ENCODE data around the gene ANXA2.

ANXA2 gene

DNA sequence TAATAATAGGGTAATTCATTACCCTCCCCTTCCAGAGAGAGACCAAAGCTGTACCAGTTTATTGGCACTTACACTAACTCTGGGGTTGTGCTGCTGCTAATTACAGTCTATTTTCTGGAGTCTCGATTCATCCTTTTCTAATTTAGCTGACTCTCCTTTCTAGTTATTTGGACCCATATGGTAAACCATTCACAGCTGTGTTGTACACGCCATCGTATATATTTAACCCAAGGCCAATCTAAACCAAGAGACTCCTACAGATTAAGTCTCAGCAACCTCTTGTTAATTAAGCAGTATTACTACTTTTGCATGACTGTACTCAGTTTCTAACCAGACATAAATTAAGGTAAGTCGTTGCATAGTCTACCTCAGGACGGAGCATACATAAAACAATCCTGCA lies 22.5 kb downstream of the ANXA2 start:
- Histone ChIP-seq H3K27ac (ENCODE audit: insufficient read depth in 1 of 2, low read depth in 1 of 2, low read length in 2 of 2, poor library complexity in 1 of 2, severe bottlenecking in 2 of 2) (no peak overlapping the region), H3K4me3 (ENCODE audit: control insufficient read depth in 1 of 7, extremely low read depth in 1 of 7, insufficient read depth in 4 of 7, low read depth in 2 of 7, low read length in 6 of 7) (no peak overlapping the region), H3K9me3 (ENCODE audit: control extremely low read depth in 1 of 5, control insufficient read depth in 4 of 5, insufficient read depth in 2 of 5, low read depth in 1 of 5, low read length in 4 of 5) (no peaks in the 10 kb centered on the region), H3K36me3 (ENCODE audit: control insufficient read depth in 4 of 4, insufficient read depth in 4 of 4, low read length in 3 of 4) (peaks cover 0 to 3% (median 0%) of the 10 kb centered on the region in 4 experiments), H3K4me1 (ENCODE audit: control extremely low read depth in 1 of 4, control insufficient read depth in 4 of 4, insufficient read depth in 4 of 4, low read length in 3 of 4) (peaks cover 0 to 18% (median 0%) of the 10 kb centered on the region in 4 experiments), H3K27me3 (replicated peaks in 2 of 5; ENCODE audit: control insufficient read depth in 4 of 5, insufficient read depth in 5 of 5, low read length in 4 of 5) (no peaks in the 10 kb centered on the region)
- WGBS (ENCODE audit: insufficient coverage) = 96% methylated on average over 3 of the region's 5 CpGs
- POLR2A ChIA-PET = no interaction called here
- DNase-seq = no peak
- CTCF ChIA-PET = interaction anchor here (0.7 to 1.1 kb wide), 3 partner anchors 140 to 146 kb away, joined by 3 to 4 read pairs (median 3); no protein-coding TSS in a partner anchor

DNA sequence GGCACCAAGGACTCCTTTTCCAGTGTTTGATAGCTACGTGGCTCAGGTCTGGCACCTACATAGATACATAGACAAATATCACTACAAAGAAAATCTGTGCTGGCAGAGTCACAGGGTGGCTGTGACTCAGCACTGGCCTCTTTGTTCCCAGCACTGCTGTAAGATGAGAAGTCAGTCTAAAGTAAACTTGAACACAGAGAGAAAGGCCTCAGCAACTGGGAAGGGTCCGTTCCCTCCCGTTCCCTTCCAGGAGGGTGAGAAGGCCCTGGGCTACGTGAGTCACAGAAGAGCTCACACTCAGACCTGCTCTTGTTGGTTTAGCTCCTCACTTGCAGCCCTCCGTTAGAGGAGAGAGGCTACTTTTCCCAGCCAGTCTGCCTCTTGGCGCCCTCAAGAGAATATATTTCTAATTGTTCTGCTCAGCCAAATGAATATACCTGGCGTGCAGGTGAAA lies 23.1 kb downstream of the ANXA2 start:
- peaks cover 0 to 24% (median 0%) of the 10 kb centered on the region in 4 experiments for H3K4me1 ChIP-seq (ENCODE audit: control extremely low read depth in 1 of 4, control insufficient read depth in 4 of 4, insufficient read depth in 4 of 4, low read length in 3 of 4)
- H3K4me3 ChIP-seq (ENCODE audit: control insufficient read depth in 1 of 7, extremely low read depth in 1 of 7, insufficient read depth in 4 of 7, low read depth in 2 of 7, low read length in 6 of 7) = no peak overlapping the region
- no peaks in the 10 kb centered on the region for H3K36me3 ChIP-seq (ENCODE audit: control insufficient read depth in 4 of 4, insufficient read depth in 4 of 4, low read length in 3 of 4)
- no peaks in the 10 kb centered on the region for H3K9me3 ChIP-seq (ENCODE audit: control extremely low read depth in 1 of 5, control insufficient read depth in 4 of 5, insufficient read depth in 2 of 5, low read depth in 1 of 5, low read length in 4 of 5)
- ChIA-PET CTCF (interaction anchor here (0.7 to 1.1 kb wide), 3 partner anchors 141 to 146 kb away, joined by 3 to 4 read pairs (median 3); no protein-coding TSS in a partner anchor), POLR2A (no interaction called here)
- no peaks in the 10 kb centered on the region for H3K27me3 ChIP-seq (replicated peaks in 2 of 5; ENCODE audit: control insufficient read depth in 4 of 5, insufficient read depth in 5 of 5, low read length in 4 of 5)
- WGBS (ENCODE audit: insufficient coverage) = 96% methylated on average over 3 of the region's 7 CpGs
- DNase-seq = no peak
- H3K27ac ChIP-seq (ENCODE audit: insufficient read depth in 1 of 2, low read depth in 1 of 2, low read length in 2 of 2, poor library complexity in 1 of 2, severe bottlenecking in 2 of 2) = no peak overlapping the region

- no peak for DNase-seq
- Histone ChIP-seq H3K36me3 (ENCODE audit: control insufficient read depth in 4 of 4, insufficient read depth in 4 of 4, low read length in 3 of 4) (no peaks in the 10 kb centered on the region), H3K9me3 (ENCODE audit: control extremely low read depth in 1 of 5, control insufficient read depth in 4 of 5, insufficient read depth in 2 of 5, low read depth in 1 of 5, low read length in 4 of 5) (no peaks in the 10 kb centered on the region), H3K4me3 (ENCODE audit: control insufficient read depth in 1 of 7, extremely low read depth in 1 of 7, insufficient read depth in 4 of 7, low read depth in 2 of 7, low read length in 6 of 7) (no peak overlapping the region), H3K27me3 (replicated peaks in 2 of 5; ENCODE audit: control insufficient read depth in 4 of 5, insufficient read depth in 5 of 5, low read length in 4 of 5) (no peaks in the 10 kb centered on the region), H3K4me1 (ENCODE audit: control extremely low read depth in 1 of 4, control insufficient read depth in 4 of 4, insufficient read depth in 4 of 4, low read length in 3 of 4) (peaks cover 0 to 24% (median 0%) of the 10 kb centered on the region in 4 experiments), H3K27ac (ENCODE audit: insufficient read depth in 1 of 2, low read depth in 1 of 2, low read length in 2 of 2, poor library complexity in 1 of 2, severe bottlenecking in 2 of 2) (no peak overlapping the region)
- ChIA-PET CTCF (interaction anchor here (1.1 kb wide), 1 partner anchor 144 kb away, joined by 3 read pairs; no protein-coding TSS in a partner anchor), POLR2A (no interaction called here)
- 100% methylated on average over 4 of the region's 4 CpGs for WGBS (ENCODE audit: insufficient coverage)
These were observed 23.6 kb downstream of the ANXA2 start for GRCh38 chr15:60374209-60374608.

GRCh38 chr15:60373745-60374144 lies 24.0 kb downstream of the ANXA2 start:
- ChIA-PET POLR2A (no interaction called here), CTCF (no interaction called here)
- no peaks in the 10 kb centered on the region for H3K27me3 ChIP-seq (replicated peaks in 2 of 5; ENCODE audit: control insufficient read depth in 4 of 5, insufficient read depth in 5 of 5, low read length in 4 of 5)
- peaks cover 0 to 24% (median 0%) of the 10 kb centered on the region in 4 experiments for H3K4me1 ChIP-seq (ENCODE audit: control extremely low read depth in 1 of 4, control insufficient read depth in 4 of 4, insufficient read depth in 4 of 4, low read length in 3 of 4)
- WGBS (ENCODE audit: insufficient coverage) = 90% methylated on average over 1 of the region's 2 CpGs
- H3K9me3 ChIP-seq (ENCODE audit: control extremely low read depth in 1 of 5, control insufficient read depth in 4 of 5, insufficient read depth in 2 of 5, low read depth in 1 of 5, low read length in 4 of 5) = no peaks in the 10 kb centered on the region
- no peak overlapping the region for H3K4me3 ChIP-seq (ENCODE audit: control insufficient read depth in 1 of 7, extremely low read depth in 1 of 7, insufficient read depth in 4 of 7, low read depth in 2 of 7, low read length in 6 of 7)
- no peak for DNase-seq
- no peak overlapping the region for H3K27ac ChIP-seq (ENCODE audit: insufficient read depth in 1 of 2, low read depth in 1 of 2, low read length in 2 of 2, poor library complexity in 1 of 2, severe bottlenecking in 2 of 2)
- H3K36me3 ChIP-seq (ENCODE audit: control insufficient read depth in 4 of 4, insufficient read depth in 4 of 4, low read length in 3 of 4) = no peaks in the 10 kb centered on the region

DNA sequence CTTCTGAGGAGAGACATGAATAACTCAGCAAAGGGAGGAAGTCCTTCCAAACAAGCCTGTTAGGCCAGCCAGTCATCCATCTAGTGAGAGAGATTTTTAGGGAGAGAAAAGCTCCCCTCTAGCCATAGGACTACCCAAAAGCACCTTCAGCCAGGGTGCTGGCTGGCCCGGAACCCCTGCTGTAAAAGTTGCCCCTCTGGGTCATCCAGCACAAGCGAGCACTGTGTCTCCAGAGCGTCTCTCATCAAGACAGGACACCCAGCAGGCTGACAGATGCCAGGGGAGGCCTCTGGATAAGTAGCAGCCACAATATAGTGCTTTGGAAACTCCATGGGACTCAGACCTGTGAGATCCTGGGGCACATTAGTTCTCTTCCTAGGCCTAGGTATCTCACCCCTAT lies 24.5 kb downstream of the ANXA2 start:
- 100% methylated on average over 3 of the region's 3 CpGs for WGBS (ENCODE audit: insufficient coverage)
- H3K27me3 ChIP-seq (replicated peaks in 2 of 5; ENCODE audit: control insufficient read depth in 4 of 5, insufficient read depth in 5 of 5, low read length in 4 of 5) = no peaks in the 10 kb centered on the region
- no peak for DNase-seq
- H3K27ac ChIP-seq (ENCODE audit: insufficient read depth in 1 of 2, low read depth in 1 of 2, low read length in 2 of 2, poor library complexity in 1 of 2, severe bottlenecking in 2 of 2) = no peak overlapping the region
- no peak overlapping the region for H3K4me3 ChIP-seq (ENCODE audit: control insufficient read depth in 1 of 7, extremely low read depth in 1 of 7, insufficient read depth in 4 of 7, low read depth in 2 of 7, low read length in 6 of 7)
- no peaks in the 10 kb centered on the region for H3K9me3 ChIP-seq (ENCODE audit: control extremely low read depth in 1 of 5, control insufficient read depth in 4 of 5, insufficient read depth in 2 of 5, low read depth in 1 of 5, low read length in 4 of 5)
- H3K4me1 ChIP-seq (ENCODE audit: control extremely low read depth in 1 of 4, control insufficient read depth in 4 of 4, insufficient read depth in 4 of 4, low read length in 3 of 4) = peaks cover 0 to 24% (median 0%) of the 10 kb centered on the region in 4 experiments
- no peaks in the 10 kb centered on the region for H3K36me3 ChIP-seq (ENCODE audit: control insufficient read depth in 4 of 4, insufficient read depth in 4 of 4, low read length in 3 of 4)
- CTCF ChIA-PET = interaction anchor here (0.9 kb wide), 1 partner anchor 13 kb away, joined by 3 read pairs; no protein-coding TSS in a partner anchor
- POLR2A ChIA-PET = interaction anchor here (0.6 kb wide), 1 partner anchor 69 kb away, joined by 4 read pairs; no protein-coding TSS in a partner anchor

DNA sequence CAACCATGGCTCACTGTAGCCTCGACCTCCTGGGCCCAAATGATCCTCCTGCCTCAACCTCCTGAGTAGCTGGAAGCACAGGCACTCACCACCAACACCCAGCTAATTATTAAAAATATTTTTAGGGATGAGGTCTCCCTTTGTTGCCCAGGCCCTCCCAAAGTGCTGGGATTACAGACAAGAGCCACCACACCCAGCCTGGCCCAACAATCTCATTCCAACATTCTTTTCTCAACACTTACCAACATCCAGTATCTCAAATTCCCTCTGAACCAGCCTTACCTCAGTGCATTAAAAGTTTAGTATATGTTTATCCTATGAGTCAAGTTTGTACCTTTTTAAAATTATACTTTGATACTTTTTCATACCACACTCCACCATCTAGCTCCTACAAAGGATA lies 25.0 kb downstream of the ANXA2 start:
- H3K9me3 ChIP-seq (ENCODE audit: control extremely low read depth in 1 of 5, control insufficient read depth in 4 of 5, insufficient read depth in 2 of 5, low read depth in 1 of 5, low read length in 4 of 5) = no peaks in the 10 kb centered on the region
- H3K36me3 ChIP-seq (ENCODE audit: control insufficient read depth in 4 of 4, insufficient read depth in 4 of 4, low read length in 3 of 4) = no peaks in the 10 kb centered on the region
- peaks cover 0 to 24% (median 0%) of the 10 kb centered on the region in 4 experiments for H3K4me1 ChIP-seq (ENCODE audit: control extremely low read depth in 1 of 4, control insufficient read depth in 4 of 4, insufficient read depth in 4 of 4, low read length in 3 of 4)
- H3K4me3 ChIP-seq (ENCODE audit: control insufficient read depth in 1 of 7, extremely low read depth in 1 of 7, insufficient read depth in 4 of 7, low read depth in 2 of 7, low read length in 6 of 7) = no peak overlapping the region
- ChIA-PET CTCF (interaction anchor here (0.9 kb wide), 1 partner anchor 12 kb away, joined by 3 read pairs; no protein-coding TSS in a partner anchor), POLR2A (interaction anchor here (0.6 kb wide), 1 partner anchor 69 kb away, joined by 4 read pairs; no protein-coding TSS in a partner anchor)
- DNase-seq = no peak
- no CpG with 5 or more reads among the region's 1 CpG for WGBS (ENCODE audit: insufficient coverage)
- H3K27ac ChIP-seq (ENCODE audit: insufficient read depth in 1 of 2, low read depth in 1 of 2, low read length in 2 of 2, poor library complexity in 1 of 2, severe bottlenecking in 2 of 2) = no peak overlapping the region
- H3K27me3 ChIP-seq (replicated peaks in 2 of 5; ENCODE audit: control insufficient read depth in 4 of 5, insufficient read depth in 5 of 5, low read length in 4 of 5) = no peaks in the 10 kb centered on the region

DNA sequence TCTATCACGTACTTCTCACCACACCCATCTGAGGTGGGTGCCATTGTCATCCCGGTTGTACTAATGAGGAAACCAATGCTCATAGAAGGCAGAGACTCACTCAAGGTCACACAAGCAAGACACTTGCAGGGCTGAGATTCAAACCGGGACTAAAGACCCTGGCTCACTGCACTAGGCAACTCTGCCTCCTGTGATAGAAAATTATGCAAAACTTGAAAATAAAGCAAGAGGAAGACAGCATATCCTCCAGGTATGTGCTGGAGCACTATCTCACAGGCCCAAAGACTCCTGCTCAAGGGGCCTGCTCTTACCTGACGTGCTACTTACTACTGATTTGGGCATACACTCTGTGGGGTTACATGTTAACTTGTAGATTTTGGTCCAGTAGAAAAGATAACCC lies 25.6 kb downstream of the ANXA2 start:
- Histone ChIP-seq H3K36me3 (ENCODE audit: control insufficient read depth in 4 of 4, insufficient read depth in 4 of 4, low read length in 3 of 4) (no peaks in the 10 kb centered on the region), H3K9me3 (ENCODE audit: control extremely low read depth in 1 of 5, control insufficient read depth in 4 of 5, insufficient read depth in 2 of 5, low read depth in 1 of 5, low read length in 4 of 5) (no peaks in the 10 kb centered on the region), H3K4me3 (ENCODE audit: control insufficient read depth in 1 of 7, extremely low read depth in 1 of 7, insufficient read depth in 4 of 7, low read depth in 2 of 7, low read length in 6 of 7) (no peak overlapping the region), H3K27me3 (replicated peaks in 2 of 5; ENCODE audit: control insufficient read depth in 4 of 5, insufficient read depth in 5 of 5, low read length in 4 of 5) (no peaks in the 10 kb centered on the region), H3K4me1 (ENCODE audit: control extremely low read depth in 1 of 4, control insufficient read depth in 4 of 4, insufficient read depth in 4 of 4, low read length in 3 of 4) (peaks cover 0 to 24% (median 0%) of the 10 kb centered on the region in 4 experiments), H3K27ac (ENCODE audit: insufficient read depth in 1 of 2, low read depth in 1 of 2, low read length in 2 of 2, poor library complexity in 1 of 2, severe bottlenecking in 2 of 2) (no peak overlapping the region)
- CTCF ChIA-PET = no interaction called here
- WGBS (ENCODE audit: insufficient coverage) = 98% methylated on average over 4 of the region's 4 CpGs
- POLR2A ChIA-PET = interaction anchor here (1.0 kb wide), 1 partner anchor 73 kb away, joined by 3 read pairs; no protein-coding TSS in a partner anchor
- DNase-seq = no peak

All from common myeloid progenitor, CD34-positive (primary cell).